NCI-H2227 treated with DMSO at 0.1 percent for 48 hours (cell line): ENCODE measurements around the gene IFNAR2.

Source experiments
- DNase-seq: peaks from one replicate; lab custom pipeline; 2025; lab: John Stamatoyannopoulos, UW

Gene IFNAR2

GRCh38 chr21:33268737-33269441 lies 39.2 kb downstream of the IFNAR2 start:
- no peak for DNase-seq

GRCh38 chr21:33270986-33271385 lies 41.2 kb downstream of the IFNAR2 start:
- DNase-seq, result no peak

GRCh38 chr21:33273044-33273443 lies 43.3 kb downstream of the IFNAR2 start:
- no peak for DNase-seq

GRCh38 chr21:33278721-33279120 lies 49.0 kb downstream of the IFNAR2 start:
- no peak for DNase-seq

GRCh38 chr21:33279330-33279820 lies 49.6 kb downstream of the IFNAR2 start:
- DNase-seq, result no peak
